HFFc6 (cell line): ENCODE results near the gene RAPGEF1. TPM values are rescaled to one million over a fixed set of nuclear protein-coding genes. Genes with fewer than 3 reads are reported as not detected.

ENCODE experiments used
- DNase-seq: peaks from one replicate; pipeline ENCODE4 v3.0.0-alpha.2; 2018
- H3K27ac Mint-ChIP-seq: 2 replicates; pipeline ENCODE4 v1.8.0; 2020; ENCODE audit warnings: mild to moderate bottlenecking, mixed read lengths
- H3K27me3 Mint-ChIP-seq: 2 replicates; pipeline ENCODE4 v1.8.0; 2021; ENCODE audit warnings: mild to moderate bottlenecking, moderate library complexity, mixed read lengths; ENCODE audit not compliant: insufficient read depth
- H3K36me3 Mint-ChIP-seq: 2 replicates; pipeline ENCODE4 v1.8.0; 2021; ENCODE audit warnings: low read depth, mixed read lengths
- H3K4me1 Mint-ChIP-seq: 2 replicates; pipeline ENCODE4 v1.8.0; 2020; ENCODE audit warnings: low read depth, mixed read lengths
- H3K4me3 Mint-ChIP-seq: 2 replicates; pipeline ENCODE4 v1.8.0; 2020; ENCODE audit warnings: mild to moderate bottlenecking, moderate library complexity, mixed read lengths
- H3K9me3 Mint-ChIP-seq: 2 replicates; pipeline ENCODE4 v1.8.0; 2020; ENCODE audit warnings: mild to moderate bottlenecking, mixed read lengths
- total RNA-seq, 6 experiments: library from RNA; stranded (reverse); fragmentation: NEBNext Ultra II Directional; extraction: Animal tissue kit (Norgen Biotek cat#: 25700); gene quantifications; 2 replicates in 1 of 6; 3 replicates in 5 of 6; pipeline ENCODE4 v1.2.3, GENCODE V29; 2021
- TF ChIP-seq, protein P1 (sequence below): fragments of 200-600 bp; sonication (generic); IDR thresholded peaks from 2 replicates; pipeline ENCODE4 v1.5.0; 2021; ENCODE audit warnings: antibody characterized with exemption, mild to moderate bottlenecking

RAPGEF1 gene
- total RNA-seq, 6 experiments from 2014 or later = 38.6 to 46.6 (median 42.3) TPM

DNA sequence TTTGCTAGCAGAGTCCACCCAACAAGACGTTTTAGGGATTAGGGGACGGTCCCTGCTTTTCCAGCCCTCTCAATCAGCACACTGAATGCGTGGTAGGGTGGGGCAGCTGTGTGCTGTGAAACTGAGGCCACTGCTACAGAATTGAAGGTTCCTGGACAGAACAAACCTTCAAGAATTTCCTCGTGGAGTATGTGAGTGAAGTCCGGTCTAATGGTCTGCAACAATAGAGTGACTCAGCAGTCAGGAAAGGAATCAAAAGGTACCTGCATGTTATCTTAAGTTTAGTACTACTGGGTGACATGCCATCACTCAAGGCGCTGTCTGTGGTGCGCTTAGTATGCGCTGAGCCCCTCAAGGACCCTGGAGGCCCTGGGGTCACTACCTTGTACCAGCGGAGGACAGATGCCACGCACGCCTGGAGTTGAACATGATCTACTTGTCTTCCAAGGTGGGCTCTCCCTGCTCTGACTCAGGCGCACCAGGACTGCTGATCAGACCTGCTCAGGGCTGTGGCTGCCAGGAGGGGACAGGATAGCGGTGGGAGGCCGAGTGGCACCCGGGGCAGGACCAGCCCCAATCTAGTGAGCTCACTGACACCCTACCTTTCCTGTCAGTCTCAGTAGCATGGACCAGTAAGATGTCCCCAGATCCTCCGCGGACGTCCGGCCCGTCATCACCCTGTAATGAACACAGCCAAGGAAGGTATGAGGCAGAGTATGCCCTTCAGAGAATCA lies 144.0 kb downstream of the RAPGEF1 start:
- no peak overlapping the region for H3K27ac Mint-ChIP-seq
- H3K4me3 Mint-ChIP-seq = no peak overlapping the region
- DNase-seq = no peak
- H3K4me1 Mint-ChIP-seq = no peaks in the 10 kb centered on the region
- H3K9me3 Mint-ChIP-seq = no peaks in the 10 kb centered on the region
- TF ChIP-seq, protein P1, sequence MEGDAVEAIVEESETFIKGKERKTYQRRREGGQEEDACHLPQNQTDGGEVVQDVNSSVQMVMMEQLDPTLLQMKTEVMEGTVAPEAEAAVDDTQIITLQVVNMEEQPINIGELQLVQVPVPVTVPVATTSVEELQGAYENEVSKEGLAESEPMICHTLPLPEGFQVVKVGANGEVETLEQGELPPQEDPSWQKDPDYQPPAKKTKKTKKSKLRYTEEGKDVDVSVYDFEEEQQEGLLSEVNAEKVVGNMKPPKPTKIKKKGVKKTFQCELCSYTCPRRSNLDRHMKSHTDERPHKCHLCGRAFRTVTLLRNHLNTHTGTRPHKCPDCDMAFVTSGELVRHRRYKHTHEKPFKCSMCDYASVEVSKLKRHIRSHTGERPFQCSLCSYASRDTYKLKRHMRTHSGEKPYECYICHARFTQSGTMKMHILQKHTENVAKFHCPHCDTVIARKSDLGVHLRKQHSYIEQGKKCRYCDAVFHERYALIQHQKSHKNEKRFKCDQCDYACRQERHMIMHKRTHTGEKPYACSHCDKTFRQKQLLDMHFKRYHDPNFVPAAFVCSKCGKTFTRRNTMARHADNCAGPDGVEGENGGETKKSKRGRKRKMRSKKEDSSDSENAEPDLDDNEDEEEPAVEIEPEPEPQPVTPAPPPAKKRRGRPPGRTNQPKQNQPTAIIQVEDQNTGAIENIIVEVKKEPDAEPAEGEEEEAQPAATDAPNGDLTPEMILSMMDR = no peak
- no peaks in the 10 kb centered on the region for H3K36me3 Mint-ChIP-seq
- H3K27me3 Mint-ChIP-seq = no peaks in the 10 kb centered on the region

DNA sequence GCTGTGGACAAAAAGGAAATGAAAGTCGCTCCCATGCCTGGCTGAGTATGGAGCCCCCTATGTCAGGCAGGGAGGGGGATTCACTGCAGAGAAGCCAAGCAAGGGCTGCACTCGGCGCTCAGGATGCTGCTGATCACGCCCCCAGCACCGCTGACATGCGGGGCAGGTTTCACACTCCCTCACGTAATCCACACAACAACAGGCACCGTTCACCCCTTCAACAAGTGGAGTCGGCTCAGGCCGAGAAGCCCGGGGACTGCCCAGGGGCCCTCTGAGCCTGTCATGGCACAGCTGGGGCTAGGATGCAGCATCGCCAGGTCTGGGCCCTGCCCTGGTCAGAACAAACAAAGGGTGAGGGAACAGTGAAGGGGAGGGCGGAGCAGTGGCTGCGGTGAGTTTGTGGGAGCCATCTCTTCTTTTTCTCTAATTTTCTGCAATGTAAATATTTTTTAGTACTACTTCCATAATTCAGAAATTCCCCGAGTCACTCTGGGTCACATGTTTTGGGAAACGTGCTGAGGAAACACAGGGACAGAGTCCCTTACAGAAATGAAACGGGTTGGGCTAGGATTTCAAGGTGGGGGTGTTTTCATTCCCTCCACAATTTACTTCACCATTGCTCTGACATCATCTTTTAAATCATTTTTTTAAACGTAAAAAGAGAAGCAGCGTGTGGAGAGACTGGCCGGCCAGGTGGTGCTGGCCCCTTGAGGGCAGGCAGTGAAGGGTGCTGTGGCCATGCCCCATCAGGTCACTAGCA lies 144.8 kb downstream of the RAPGEF1 start:
- TF ChIP-seq, protein P1 = no peak
- no peak overlapping the region for H3K27ac Mint-ChIP-seq
- H3K36me3 Mint-ChIP-seq = no peaks in the 10 kb centered on the region
- peaks cover 4% of the 10 kb centered on the region; the same call in 1 of the 2 replicates for H3K27me3 Mint-ChIP-seq
- no peaks in the 10 kb centered on the region for H3K9me3 Mint-ChIP-seq
- H3K4me3 Mint-ChIP-seq = no peak overlapping the region
- no peaks in the 10 kb centered on the region for H3K4me1 Mint-ChIP-seq
- DNase-seq = no peak

DNA sequence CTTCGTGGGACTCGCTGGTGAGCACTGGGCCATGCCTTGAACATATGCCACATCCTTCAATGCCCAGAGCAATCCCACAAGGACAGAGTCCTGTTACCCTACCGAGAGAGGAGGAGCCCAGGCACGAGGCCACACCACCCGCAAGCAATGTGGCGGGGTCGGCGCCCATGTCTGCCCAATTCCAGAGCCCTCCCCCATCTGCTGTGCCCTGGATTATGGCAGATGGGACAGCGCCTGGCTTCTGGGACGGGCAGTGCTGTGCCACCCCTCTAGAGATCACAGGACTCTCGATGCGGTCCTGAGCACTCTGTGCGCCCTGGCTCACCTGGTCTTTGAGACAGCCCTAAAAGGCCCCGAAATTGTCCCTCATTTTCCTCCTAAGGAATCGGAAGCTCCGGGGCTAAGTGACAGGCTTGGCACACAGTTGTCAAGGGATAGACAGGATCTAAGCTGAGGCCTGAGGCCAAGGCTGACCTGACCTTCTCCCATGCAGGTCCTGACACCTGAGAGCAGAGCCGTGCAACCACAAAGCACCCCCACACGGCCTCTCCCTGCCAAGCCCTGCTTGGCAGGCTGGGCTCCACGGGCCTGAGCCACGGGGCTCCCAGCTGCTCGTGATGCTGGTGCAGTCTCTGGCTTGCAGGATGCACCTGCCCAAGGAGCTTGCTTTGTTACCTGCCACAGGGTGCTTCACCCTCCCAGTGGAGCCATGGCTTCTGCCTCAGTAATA lies 145.8 kb downstream of the RAPGEF1 start:
- Mint-ChIP-seq H3K27me3 (peaks cover 4% of the 10 kb centered on the region; the same call in 1 of the 2 replicates), H3K4me1 (no peaks in the 10 kb centered on the region), H3K9me3 (no peaks in the 10 kb centered on the region), H3K4me3 (no peak overlapping the region), H3K27ac (no peak overlapping the region), H3K36me3 (no peaks in the 10 kb centered on the region)
- DNase-seq = no peak
- TF ChIP-seq, protein P1 = no peak

DNA sequence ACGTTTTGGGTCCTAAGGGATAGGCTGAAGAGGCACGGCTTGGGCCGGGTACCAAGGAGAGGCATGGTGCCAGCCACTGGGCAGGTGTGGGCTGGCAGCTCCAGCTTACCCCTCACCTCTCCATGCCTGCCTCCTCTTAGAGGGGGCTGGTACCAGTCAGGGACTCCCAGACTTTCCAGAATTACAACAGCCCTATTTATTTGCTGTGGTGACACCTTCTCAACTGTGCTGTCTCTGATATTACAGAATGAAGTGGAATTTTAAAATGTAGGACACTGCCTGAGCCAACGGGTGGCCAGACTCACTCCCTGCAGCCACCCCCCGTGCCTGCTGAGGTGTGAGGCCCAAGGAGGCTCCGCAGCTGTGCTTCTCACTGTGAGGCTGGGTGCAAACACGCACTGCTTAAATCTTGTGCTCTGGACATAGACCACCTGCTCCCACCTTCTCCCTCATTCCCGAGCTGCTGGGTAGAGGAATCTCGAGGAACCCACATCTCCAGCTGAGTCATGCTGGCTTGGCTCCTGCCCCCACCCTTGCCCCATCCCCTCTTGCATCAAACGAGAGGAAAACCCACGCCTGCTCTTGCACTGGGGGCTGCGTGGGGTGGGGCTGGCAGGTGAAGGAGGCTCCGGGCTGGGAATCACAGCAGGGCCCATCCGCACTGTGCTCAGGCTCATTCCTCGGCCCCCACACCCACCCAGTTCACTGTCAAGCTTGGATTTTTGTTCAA lies 146.6 kb downstream of the RAPGEF1 start:
- Mint-ChIP-seq H3K9me3 (no peaks in the 10 kb centered on the region), H3K36me3 (no peaks in the 10 kb centered on the region), H3K27me3 (peaks cover 4% of the 10 kb centered on the region; the same call in 1 of the 2 replicates), H3K27ac (no peak overlapping the region), H3K4me1 (no peaks in the 10 kb centered on the region), H3K4me3 (no peak overlapping the region)
- no peak for DNase-seq
- TF ChIP-seq, protein P1 = no peak

DNA sequence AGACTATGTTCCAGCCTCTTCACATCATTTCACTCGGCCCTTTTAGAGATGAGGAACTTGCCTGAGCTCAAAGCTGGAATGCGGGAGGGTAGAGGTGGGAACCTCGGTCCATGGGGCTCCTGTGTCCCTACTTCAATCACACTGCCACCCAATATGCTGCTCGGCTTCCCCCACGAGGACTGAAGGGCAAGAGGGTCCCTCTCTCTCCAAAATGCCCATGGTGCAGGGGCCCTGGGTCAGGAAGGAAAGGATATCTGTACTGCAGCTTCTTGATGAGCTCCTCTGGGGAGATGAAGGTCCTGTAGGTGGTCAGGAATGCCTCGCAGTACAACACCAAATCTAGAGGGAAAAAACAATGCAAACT lies 148.0 kb downstream of the RAPGEF1 start:
- Mint-ChIP-seq H3K4me3 (no peak overlapping the region), H3K27me3 (peaks cover 8% of the 10 kb centered on the region), H3K9me3 (no peaks in the 10 kb centered on the region), H3K27ac (no peak overlapping the region), H3K4me1 (no peaks in the 10 kb centered on the region), H3K36me3 (peaks cover 7% of the 10 kb centered on the region)
- TF ChIP-seq, protein P1 = no peak
- DNase-seq = no peak
